ENCODE measurements around the gene PRKCD.

PRKCD gene

DNA sequence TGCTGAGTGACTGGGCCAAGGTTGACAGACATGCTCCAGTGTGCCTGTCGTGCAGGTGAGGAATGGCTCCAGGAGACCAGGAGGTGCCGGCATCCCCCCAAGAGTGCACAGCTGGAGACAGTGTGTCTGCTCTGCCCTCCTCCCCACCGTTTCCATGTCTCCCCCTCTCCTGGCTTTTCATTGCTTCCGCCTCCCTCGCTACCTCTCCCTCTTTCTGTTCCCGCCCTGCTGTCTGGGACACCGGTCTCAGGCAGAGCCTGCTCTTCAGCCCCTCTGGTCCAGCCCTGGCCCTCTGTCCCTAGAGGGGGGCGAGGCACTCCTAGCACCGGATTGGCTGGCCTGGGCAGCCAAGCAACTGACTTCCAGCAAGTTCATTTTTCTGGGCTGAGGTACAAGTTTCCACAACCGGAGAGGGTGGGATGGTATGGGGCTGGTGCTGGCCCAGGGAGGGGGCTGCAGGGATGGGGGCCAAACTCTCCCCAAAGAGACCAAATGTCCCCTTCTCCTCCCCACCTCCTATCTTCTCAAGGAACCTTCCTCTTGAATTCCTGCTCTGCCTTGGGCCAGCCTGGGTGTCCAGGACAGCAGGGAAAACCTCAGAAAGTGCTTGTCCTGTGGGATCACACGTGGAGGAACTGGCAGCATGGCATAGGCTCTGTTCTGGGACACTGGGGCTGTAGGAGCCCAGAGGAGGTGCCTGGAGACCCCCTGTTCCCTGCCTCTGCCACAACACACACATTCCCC, 32.6 kb downstream of the PRKCD start:
- no peak for DNase-seq

DNA sequence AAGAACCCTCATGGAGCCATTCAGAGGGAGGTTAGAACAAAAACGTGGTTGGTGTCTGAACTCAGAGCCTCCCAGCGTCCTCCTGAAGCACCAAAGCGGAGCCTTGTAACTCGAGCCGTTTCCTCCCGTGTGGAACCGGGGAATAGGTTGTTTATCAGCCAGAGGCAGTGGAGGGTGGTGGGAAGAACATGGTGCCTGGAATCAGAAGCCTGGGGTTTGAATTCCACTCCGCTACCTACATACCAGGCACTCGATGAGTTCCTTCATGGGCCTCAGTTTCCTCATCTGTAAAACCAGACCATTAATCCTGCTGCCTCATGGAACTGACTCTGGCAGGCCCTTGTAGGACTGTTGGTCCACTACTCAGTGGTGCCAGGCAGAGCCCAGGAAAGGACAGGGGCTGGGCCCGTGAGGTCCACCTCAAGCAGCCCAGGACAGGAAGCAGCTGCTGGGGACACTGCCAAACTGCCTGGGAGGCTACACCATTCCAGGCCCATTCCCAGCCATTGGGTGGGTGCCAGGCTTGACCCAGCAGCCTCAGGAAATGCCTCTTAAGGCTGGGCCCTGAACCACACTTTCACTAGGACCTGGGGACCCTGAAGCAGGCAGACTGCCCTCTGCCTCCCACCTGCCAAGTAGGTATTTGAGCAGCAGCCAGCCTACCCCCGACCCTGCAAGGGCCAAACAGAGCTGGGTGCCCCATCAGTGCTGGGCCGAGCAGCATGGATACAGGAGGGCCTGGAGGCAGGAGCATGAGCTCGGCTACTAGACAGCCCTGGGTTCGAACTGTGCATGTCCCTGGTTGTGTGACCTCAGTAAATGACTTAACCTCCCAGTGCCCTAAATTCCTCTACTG, 33.4 kb downstream of the PRKCD start:
- peak; percentile 5 for DNase-seq

DNA sequence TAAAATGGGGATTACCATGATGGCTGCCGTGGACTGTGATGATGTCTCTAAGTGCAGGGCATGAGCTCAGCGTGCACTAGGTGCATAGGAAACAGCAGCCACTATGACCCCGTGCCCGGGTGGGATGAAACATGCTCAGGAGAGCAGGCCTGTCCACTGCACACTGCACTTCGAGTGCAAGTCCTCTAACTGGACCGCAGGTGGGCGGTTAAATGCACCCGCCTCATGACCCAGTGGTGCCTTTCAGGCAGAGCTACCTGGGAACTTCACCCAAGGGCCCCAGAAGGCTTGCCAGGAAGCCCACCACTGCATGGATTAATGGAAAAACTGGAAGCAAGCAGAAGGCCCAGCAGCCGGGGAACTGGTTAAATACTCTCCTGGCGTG, 34.0 kb downstream of the PRKCD start:
- DNase-seq = no peak

DNA sequence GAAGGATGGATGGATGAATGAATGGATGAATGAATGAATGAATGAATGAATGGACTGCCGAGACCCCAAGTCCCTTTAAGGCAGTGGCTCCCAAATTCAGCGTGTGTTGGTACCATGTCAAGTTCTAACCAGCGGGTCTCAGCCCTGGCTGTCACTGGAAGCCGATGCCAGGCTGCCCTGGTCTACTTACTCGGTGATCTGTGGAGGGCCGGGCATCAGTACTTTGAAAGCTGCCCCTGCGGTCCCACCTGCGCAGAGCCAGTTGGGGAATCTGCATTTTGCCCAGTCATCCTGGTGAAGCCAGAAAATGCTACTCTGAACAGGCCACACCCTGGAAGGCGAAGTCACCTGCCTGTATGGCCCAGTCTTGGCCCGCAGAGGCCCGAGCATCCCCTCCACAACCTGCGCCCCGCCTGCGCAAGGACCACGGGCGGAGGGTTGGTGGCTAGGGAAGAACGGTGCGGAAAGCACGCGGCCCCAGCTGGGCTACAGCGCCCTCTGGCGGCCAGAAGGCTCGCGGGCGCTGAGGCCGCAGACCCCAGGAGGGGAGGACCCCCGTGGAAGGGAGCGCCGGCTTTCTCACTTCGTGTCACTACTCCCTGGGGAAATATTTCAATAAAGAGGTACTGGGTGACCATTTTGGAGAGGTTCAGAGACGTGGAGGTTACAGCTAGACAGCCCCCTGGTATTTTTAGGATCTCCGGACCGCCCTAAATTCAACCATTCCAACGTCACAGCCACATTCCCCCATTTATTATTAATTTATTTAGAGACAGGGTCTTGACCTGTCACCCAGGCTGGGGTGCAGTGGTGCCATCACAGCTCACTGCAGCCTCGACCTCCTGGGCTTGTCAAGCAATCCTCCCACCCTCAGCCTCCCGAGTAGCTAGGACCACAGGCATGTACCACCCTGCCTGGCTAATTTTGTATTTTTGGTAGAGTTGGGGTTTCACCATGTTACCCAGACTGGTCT, 34.9 kb downstream of the PRKCD start:
- peak; percentile 70 for DNase-seq

DNA sequence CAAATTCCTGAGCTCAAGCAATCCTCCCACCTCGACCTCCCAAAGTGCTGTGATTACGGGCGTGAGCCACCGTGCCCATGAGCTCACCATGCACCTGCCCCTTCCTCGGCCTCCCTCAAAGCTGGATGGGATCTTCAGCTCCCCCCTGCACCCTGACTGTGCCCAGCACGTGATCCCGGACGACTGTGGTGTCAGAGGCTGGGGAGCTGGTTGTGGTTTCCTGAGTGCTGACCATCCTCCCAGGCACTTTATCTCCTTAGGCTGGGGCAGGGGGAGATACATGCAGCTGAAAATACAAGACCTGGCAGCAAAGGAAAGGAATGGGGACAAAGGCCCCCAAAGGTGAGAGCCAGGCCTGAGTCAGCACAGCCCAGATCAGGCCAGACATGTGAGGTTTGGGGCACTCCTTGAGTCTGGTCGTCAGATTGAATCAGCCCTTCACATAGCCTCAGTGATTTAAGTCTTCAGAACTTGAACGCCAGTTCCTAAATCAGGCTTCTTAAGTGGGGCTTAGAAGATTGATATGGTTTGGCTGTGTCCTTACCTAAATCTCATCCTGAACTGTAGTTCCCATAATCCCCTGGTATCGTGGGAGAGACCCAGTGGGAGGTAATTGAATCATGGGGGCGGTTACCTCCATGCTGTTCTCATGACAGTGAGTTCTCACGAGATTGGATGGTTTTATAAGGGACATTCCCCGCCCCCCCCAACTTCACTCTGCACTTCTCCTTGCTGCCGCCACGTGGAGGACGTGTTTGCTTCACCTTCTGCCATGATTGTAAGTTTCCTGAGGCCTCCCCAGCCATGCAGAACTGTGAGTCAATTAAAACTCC, 35.8 kb downstream of the PRKCD start:
- peak; percentile 93 for DNase-seq

DNA sequence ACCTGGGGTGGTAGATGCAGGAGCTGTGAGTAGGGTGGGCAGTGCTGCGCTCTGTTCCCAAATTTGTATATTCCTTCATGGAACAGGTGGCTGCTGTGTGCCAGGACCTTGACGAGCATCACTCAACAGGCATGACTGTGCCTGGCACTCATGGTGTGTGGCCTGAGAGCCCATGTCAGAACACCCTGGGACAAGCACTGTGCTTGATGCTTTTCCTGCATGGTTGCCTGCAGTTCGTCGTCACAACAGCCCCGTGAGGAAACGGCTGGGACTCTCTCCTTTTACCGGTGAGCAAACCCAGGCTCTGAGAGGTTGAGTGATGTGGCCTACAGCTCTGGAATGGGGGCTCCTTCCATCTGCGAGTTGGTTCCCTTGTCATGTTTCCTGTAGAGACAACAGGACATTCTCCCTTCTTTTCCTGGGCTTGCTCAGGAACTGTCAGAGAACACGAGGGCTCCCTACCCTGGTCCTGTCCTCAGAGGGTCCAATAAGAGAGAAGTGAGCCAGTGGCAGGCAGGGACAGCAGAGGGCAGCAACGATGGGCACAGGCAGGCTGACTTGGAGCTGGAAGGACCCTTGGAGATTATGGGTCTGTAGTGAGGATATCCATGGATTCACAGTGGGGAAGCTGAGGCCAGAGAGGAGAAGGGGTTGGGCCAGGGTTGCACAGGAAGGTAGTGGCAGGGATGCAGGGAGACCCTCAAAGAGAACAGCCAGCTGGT, 37.4 kb downstream of the PRKCD start:
- no peak for DNase-seq

DNA sequence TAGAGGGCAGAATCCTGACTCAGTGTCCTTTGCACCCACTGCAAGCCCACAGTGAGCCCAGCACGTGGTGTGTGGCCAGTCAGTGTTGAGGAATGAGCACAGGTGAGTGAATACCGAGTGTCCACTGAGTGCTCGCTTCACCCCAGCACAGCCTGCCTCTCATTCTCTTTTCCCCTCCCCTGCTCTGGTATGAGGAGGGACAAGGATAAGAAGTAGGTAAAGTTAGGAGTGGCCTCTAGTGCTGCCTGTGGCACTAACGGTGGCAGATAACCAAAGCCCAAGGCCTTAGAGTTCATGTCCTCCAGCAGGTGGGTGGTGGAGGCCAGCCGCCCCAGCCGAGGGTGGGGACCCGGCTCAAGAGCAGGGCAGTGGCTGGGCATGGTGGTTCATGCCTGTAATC, 38.0 kb downstream of the PRKCD start:
- no peak for DNase-seq

DNA sequence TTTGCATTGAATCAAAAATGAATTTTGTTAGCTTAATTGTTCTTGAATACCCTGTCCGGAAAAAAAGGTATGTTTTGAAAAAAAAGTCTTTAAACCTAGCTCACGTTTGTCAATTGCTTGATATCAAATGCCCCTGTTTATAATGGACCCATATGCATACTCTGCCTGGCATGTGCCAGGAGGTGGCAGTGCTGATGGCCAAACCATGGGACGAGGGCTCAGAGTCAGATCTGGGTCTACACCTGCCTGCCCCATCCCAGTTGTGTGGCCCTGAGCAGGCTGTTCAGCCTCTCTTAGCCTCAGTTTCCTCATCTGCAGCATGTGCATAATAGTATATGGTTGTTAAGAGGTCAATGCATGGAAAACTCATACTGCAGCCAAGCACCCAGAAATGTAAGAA, 38.8 kb downstream of the PRKCD start:
- no peak for DNase-seq

DNA sequence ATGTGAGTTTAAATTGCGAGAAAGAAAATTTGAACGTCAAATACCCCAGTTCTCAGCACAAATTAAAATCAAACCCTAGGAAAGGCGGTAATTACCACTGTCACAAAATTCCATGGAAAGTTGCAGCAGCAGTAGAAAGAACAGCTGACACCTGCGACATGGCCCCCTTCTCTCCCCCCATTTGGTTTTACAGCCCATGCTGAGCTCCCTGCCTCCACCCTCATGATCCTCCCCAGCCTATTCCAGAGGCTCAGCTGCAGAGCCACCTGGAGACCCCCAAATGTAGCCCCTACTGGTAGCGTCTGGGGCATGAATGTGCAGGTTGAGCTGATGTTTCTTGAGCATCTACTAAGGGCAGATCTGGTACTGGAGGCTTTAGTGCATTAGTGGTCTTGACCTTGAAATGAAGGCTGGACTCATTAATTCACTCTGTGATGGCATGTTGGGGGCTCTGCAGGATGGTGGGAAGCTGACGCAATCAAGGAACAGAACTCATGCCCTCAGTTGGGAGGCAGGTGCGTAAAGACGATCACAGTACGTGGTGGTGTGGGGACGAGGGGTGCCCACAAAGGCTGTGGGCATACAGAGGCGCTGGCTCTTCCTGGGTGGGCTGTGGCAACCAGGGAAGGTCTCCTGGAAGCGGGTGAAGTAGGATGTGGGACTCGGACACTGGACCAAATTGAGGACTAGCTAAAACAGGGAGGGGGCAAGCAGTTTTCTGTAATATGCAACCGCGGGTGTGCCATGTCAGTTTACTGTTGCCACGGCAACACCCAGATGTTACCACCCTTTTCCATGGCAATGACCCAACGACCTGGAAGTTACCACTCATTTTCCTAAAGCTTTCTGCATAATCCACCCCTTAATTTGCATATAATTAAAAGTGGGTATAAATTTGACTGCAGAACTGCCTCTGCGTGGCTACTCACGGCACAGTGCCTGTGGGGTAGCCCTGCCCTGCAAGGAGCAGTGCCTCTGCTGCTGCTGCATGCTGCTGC, 39.8 kb downstream of the PRKCD start:
- no peak for DNase-seq

DNA sequence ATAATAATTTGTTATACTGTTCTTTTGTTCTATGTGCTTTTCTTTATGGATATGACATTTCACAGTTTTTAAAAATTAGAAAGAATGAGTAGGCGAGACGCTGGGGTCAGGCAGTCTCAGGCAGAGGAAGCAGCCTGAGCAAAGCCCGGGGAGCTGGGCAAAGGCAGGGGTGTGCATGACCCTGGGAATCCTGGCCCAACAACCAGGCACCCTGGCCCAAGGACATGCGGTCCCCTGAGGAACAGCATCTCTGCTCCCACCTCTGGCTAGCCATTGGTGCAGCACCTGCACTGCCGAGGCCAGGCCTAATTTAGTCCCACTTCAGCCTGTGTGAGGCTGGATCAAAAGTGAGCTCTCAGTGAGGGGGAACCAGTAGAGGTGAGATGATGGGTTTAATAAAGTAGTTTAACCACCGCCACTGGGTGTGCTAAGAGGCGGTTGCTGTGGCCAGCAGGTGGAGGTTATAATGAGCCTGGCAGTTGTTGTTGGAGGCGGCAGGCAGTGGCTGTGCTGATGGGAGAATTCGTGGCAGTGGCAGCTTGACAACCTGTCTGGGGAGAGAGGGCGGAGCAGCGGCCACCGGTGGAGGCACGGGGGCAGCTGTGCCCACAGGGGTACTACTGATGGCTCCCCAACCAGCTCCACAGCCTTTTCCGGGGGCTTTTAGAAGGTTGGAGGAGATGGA, 41.5 kb downstream of the PRKCD start:
- no peak for DNase-seq

DNA sequence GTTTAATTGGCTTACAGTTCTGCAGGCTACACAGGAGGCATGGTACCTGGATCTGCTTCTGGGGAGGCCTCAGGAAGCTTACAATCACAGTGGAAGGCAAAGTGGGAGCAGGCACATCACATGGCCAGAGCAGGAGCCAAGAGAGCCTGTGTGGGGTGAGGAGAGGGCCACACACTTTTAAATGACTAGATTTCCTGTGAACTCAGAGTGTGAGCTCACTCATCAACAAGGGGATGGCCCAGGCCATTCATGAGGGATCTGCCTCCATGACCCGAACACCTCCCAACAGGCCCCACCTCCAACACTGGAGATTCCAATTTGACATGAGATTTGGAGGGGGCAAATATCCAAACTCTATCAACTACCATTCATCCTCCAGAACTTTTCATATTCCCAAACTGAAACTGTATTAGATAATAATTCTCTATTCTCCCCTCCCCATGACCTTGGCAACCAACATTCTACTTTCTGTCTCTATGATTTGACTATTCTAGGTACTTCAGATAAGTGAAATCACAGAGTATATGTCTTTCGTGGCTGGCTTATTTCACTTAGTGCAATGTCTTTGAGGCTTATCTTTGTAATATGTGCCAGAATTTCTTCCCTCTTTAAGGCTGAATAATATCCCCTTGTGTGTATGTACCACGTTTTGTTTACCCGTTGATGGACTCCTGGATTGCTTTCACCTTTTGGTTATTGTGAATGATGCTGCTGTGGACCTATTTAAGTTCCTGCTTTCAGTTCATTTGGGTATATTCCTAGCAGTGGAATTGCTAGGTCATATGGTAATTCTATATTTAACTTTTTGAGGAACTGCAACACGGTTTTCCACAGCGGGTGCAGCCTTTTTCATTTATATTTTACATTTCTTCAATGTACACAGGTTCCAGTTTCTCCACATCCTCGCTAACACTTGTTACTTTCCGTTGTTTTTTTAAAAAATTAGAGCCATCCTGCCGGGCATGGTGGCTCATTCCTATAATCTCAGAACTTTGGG, 51.0 kb downstream of the PRKCD start:
- no peak for DNase-seq

DNA sequence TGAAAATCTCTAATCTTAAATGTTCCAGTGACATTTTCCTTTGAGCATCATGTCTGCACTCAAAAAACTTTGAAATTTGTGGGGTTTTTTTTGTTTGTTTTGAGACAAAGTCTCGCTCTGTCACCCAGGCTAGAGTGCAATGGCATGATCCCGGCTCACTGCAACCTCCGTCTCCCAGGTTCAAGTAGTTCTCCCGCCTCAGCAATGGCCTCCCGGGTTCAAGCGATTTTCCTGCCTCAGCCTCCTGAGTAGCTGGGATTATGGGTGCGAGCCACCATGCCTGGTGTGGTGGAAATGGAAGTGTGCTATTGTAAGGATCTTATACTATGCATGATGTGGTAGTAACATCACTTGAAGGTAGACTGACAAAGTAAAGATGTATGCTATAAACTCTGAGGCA, 52.3 kb downstream of the PRKCD start:
- DNase-seq = no peak

DNA sequence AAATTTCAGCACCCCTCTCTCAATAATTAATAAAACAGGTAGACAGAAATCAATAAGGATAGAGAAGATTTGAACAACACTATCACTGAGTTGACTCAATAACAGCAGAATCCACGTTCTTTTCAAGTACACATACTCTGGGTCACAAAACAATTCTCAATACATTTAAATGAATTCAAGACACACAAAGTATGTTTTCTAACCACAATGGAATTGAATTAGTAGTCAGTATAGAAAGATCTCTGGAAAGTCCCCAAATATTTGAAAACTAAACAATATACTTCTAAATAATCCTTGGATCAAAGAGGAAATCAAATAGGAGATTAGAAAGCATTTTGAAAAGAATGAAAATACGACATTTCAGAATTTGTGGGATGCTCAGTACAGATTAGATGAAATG, 54.8 kb downstream of the PRKCD start:
- no peak for DNase-seq

DNA sequence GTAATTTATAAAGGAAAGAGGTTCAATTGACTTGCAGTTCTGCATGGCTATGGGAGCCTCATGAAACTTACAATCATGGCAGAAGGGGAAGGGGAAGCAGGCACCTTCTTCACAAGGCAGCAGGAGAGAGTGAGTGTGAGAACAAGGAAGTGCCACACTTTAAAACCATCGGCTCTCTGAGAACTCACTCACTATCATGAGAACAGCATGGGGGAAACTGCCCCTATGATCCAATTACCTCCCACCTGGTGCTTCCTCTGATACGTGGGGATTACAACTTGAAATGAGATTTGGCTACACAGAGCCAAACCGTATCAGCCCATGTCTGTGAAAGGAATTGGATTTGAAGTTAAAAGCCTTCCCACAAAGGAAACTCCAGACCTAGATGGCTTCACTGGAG, 55.7 kb downstream of the PRKCD start:
- DNase-seq = peak; percentile 97

DNA sequence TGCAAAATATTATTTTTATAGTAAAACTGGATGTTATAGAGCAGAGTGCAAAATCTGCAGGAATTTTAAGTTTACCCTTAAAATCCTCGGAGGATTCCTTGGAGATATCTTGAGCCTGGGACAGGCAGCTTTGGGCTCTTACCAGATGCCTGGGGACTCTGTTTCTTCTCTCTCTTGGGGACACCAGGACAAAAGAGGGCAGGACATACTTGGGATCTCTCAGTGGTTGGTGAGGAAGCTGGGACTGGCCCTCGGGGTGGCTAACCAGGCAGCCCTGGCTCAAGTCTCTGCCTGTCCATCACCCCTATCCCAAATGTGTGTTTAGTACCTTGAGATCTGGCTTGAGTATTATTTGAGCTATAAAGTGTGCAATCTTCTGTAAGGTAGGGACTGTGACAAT, 56.2 kb downstream of the PRKCD start:
- DNase-seq = peak; percentile 51

DNA sequence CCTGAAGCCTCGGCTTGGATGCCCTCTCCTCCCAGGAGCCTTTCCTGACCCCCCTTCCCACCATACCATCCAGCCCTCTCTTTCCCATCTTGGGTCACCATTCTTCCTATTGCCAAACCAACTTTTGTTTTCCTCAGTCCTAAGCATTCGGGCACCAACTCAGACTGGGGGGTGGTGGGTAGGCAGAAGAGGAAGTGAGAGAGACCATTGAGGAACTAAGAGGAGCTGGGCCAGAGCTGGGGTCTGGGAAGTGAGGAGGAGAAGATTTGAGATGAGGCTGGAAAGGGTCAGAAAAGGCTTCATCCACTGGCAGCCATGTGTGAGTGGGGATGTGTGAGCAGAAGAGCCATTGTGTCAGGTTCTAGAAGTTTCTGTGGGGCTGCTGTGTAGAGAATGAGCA, 57.1 kb downstream of the PRKCD start:
- no peak for DNase-seq

DNA sequence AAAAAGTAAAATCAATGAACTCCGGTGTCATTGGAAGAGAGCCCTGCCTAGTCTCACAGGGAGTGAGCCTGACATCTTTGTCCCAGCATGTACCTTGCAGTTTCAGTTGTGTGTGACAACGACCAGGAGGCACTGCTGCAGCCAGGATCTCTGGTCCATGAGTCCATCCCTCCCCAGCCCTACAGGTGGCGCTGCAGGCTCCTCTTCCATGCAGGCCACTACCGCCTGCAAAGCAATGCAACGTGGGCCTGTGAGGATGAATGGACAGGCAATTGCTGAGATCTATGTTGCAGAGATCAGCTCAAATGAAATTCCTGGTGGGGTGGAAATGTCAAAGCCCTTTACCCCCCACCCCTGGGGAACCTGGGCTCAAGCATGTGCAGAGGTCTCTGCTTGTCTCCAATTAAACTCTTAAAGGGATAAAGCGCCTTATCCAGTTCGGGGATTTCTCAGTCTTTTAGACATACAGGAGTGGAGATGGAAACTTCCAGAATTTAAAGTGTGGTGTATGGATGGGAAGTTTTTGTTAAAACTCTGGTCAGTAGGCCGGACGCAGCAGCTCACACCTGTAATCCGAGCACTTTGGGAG, 59.0 kb downstream of the PRKCD start:
- peak; percentile 87 for DNase-seq

DNA sequence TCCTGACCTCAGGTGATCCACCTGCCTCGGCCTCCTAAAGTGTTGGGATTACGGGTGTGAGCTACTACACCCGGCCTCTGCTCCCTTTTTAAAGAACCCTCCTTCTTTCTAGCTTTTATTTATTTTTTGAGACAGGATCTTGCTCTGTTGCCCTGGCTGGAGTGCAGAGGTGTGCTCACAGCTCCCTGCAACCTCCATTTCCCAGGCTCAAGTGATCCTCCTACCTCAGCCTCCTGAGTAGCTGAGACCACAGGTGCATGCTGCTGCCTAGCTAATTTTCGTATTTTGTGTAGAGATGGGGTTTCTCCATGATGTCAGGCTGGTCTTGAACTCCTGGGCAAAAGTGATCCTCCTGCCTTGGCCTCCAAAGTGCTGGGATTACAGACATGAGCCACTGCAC, 60.3 kb downstream of the PRKCD start:
- no peak for DNase-seq

Measured in NCI-H82 (cell line).